Amniotic stem cell (primary cell): ENCODE data around the gene ANK2.
A peak's percentile ranks its signal among the peaks of the same experiment; 100 is the strongest.

ENCODE experiments used
- DNase-seq: peaks from one replicate; lab custom pipeline; 2025; lab: John Stamatoyannopoulos, UW

Gene ANK2

DNA sequence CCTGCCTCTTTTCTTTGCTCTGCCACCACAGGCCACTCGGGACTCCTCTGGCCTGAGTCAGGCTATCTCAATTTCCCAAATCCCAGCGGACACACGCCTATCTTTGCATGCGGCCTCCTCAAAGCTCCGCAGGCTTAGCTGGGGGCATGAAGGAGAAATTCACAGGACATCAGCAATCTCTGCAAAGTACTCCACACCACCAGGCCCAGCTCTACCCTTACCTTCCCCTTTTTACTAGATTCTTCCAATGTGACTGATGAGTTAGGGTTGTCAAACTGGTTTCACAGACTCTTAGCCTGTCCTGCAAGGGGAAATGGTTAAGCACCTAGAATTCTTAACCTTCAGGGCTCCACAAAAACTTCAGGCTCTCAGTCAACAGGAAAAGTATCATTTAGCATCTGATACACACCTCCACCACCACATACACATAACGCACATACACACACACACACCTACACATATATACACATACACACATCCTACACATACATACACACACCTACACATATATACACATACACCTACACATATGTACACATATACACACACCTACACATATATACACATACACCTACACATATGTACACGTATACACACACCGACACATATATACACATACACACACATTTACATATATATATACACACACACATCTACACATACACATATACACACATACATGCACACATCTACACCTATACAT is 349.1 kb downstream of the ANK2 start:
- DNase-seq: no peak

- no peak for DNase-seq
These were observed 354.7 kb downstream of the ANK2 start for GRCh38 chr4:113404167-113404571.

GRCh38 chr4:113404841-113405240 is 355.4 kb downstream of the ANK2 start:
- DNase-seq: no peak

- DNase-seq: no peak
These were observed 356.6 kb downstream of the ANK2 start for GRCh38 chr4:113405874-113406722.

DNA sequence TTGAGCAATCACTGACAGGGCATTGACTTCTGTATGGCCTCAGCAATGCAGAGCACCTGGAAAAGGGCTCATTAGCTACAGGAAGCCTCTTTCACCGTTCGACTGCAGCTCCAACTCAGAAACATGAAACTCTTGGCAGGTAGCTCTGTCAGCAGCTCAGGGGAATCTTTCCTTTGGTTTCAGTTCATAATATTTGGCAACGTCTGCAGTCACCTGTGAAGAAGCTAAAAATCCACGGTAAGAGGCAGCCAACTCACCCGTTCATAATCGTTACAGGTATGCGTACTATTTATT is 357.2 kb downstream of the ANK2 start:
- DNase-seq: no peak

DNA sequence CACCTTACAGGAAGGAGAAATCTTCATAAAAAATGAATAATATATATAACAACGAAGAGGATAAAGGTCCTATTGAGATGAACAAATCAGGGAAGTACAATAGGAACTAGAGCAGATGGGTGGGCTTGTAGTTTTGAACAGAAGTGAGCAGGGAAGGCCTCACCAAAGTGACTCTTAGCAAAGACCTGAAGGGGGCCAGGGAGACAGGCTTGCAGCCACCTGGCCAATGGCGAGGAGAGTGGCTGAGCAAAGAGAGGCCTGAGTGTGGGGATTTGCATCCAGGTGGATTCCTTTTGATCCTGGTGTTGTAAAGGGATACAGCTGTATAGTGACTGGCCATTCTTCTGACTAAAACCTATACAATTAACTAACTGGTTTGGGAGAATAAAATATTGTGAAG is 358.0 kb downstream of the ANK2 start:
- DNase-seq: no peak

- DNase-seq: no peak
These were observed 359.7 kb downstream of the ANK2 start for GRCh38 chr4:113409181-113409580.

GRCh38 chr4:113410686-113411085 is 361.2 kb downstream of the ANK2 start:
- no peak for DNase-seq

- DNase-seq: peak; percentile 11
These were observed 362.1 kb downstream of the ANK2 start for GRCh38 chr4:113411496-113411938.

GRCh38 chr4:113419631-113420030 is 370.2 kb downstream of the ANK2 start:
- no peak for DNase-seq

GRCh38 chr4:113420938-113421337 is 371.5 kb downstream of the ANK2 start:
- no peak for DNase-seq

GRCh38 chr4:113423631-113424030 is 374.2 kb downstream of the ANK2 start:
- no peak for DNase-seq

DNA sequence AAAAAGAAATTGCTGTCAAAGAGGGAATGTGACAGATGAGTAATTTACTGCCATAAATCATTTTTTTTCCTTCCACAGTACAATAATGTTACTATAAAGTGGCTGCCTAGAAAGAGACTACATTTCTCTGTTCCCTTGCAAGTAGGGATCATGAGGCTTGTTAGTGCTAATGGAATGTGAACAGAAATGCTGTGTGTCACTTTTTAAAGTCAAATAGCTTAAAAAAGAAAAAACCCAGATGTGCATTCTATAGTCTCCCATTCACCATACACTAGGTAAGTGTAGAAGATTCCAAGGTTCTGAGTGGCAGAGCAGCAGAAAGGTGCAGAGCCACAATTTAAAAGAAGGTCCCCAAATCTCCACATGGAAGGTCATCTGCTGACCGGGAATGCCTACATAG is 383.7 kb downstream of the ANK2 start:
- DNase-seq: no peak
